DMS53 treated with DMSO at 0.1 percent for 48 hours (cell line): ENCODE data around the gene AUH.
"Not testable (repeated sequence)": the region's sequence is repeated elsewhere in the genome, so short reads cannot be mapped to it uniquely, and the experiment has no call there.

ENCODE experiments used
- DNase-seq: peaks from one replicate; lab custom pipeline; 2025; ENCODE audit not compliant: unreplicated experiment; lab: John Stamatoyannopoulos, UW

The AUH gene

GRCh38 chr9:91212596-91213243 is 149.0 kb downstream of the AUH start:
- DNase-seq, result no peak

DNA sequence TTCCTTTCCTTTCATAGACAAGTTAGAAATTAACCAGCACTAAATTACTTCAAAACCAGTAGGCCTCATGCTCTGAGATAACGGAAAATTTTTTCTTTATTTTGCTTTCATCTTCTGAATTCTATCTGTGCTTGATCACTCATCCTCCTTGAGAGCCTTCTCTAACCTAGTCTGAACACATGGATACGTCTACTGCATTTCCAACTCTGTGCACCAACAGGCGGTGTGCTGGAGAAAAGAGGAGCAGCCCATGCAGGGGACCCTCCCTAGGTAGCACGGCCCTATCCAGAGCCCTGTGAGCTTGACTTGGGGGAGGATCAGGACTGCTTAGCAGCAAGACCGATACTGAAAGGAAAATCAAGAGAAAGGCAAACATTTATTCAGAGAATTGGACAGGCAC is 149.8 kb downstream of the AUH start:
- DNase-seq, result peak; percentile 32

DNA sequence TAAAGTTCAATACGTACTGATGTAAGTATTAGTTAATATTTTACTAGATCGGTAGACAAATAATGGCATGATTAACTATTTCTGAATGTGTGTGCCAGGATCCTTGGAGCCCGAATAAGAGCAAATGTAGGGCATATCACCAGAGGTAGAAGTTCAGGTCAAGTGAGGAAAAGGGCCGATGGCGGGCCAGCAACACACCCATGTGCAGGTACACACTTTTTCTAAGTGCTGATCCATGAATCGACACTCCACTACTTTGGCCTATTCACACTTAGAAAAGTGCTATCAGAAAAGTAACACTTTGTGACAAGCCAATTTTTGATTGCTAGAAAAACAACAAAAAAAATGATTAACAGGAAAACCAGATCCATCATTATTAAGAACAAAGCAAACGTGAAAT is 150.3 kb downstream of the AUH start:
- no peak for DNase-seq

GRCh38 chr9:91210318-91210717 is 151.4 kb downstream of the AUH start:
- no peak for DNase-seq

GRCh38 chr9:91208837-91209236 is 152.9 kb downstream of the AUH start:
- DNase-seq, result no peak

DNA sequence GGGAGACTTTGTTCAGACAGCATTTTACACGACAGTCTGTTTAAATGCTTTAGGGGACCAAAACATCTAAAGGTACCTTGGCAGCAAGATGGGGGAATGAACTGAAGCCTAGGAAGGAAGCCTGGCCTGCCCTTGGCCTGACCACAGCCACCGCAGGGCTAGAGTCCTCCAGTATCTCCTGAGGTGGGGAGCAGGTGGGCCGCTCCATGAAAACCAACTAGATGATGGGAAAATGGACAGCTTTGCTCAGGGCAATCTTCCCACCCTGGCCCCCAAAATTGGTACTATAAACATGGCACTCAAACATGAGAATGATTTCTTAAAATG is 153.3 kb downstream of the AUH start:
- no peak for DNase-seq

- DNase-seq, result no peak
Observed at GRCh38 chr9:91207729-91208418, 153.8 kb downstream of the AUH start.

DNA sequence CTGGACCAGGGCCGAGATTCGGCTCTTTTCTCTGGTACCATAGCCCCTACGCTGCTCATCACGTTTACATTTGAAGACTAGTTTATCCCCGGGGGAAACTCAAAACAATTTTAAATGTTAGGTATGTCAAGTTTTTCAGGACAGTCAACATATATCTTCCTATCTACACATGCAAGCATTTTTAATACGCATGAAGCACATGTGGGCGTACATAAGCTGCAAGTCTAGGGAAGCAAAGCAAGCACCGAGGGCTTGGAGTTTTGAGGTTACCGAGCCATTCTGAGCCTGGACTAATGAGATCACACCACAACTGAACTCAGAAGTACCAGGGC is 154.4 kb downstream of the AUH start:
- no peak for DNase-seq

DNA sequence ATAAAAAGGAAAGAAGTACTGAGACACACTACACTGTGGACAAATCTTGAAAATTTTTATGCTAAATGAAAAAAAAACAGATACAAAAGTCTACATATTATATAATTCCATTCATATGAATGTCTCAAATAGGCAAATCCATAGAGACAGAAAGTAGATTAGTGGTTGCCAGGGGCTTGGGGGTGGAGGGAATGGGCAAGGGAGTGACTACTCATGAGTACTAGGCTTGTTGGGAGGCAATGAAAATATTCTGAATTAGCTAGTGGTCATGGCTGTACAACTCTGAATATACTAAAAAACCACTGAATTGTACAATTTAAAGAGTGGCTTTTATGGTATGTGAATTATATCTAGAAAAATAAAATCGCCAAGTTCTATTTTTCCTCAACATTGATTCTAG is 154.9 kb downstream of the AUH start:
- no peak for DNase-seq

DNA sequence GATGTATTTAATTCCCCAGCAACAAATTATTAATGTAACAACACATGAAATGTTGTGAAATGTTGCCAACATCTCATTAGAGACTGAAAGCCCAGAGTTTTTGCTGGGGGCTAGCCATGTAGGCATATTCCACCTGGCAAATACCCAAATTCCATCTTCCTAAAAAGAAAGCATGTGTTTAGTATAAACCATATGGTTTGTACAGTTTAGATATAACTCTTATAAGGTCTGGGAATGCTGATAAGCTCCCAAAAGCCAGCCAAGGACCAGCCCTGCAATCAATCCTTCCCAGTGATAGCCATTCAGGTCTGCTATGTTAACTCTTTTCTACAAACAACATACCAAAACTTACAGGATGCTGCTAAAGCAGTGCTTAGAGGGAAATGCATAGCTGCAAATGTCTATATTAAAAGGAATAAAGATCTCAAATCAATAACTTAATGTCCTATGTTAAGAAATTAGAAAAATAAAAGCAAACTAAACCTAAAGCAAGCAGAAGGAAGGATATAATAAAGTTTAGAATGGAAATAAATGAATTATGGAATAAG is 158.9 kb downstream of the AUH start:
- no peak for DNase-seq

- no peak for DNase-seq
Observed at GRCh38 chr9:91200692-91201336, 160.9 kb downstream of the AUH start.

DNA sequence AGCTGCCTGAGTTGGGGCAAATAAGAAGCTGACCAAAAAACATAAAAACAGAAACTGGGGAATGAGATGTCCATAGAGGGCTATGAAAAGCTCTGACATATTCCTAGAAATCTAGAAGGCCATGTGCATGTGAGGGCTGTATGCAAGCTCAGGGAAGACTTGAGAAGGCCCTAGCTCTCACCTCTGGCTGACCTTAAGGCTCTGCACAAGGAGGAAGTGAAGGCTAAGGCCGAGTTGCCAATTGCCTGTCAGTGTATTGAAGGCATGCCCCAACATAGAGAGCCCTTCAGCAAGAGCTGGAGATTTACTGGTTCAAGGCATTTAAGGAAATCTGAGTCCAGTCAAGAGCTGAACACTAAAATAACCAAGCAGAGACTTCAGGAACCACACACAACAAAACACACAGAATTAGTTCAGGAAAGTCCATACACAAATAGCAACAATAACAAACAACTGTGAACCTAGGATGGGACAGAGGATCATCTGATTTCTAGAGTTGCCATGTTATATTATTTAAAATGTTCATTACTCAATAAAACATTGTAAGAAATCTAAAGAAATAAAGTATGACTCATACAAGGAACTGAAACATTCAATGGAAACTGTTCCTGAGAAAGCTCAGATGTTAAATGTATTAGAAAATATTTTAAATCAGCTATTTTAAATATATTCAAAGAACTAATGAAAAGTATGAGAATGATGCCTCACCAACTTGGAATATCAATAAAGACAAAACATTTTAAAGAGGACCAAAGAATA is 161.8 kb downstream of the AUH start:
- DNase-seq, result no peak

DNA sequence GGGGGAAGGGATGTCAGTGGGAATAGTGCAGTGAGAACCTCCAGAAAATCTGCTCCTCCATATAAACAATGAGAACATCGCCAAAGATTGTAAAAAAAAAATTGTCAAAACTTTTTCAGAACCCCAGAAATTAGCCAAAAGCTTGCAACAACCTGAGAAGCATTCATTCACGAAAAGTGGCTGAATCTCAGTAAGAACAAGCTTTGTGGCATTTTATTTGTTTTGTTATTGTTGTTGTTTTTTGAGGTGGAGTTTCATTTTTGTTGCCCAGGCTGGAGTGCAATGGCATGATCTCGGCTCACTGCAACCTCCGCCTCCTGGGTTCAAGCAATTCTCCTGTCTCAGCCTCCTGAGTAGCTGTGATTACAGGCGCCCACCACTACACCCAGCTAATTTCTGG is 162.8 kb downstream of the AUH start:
- DNase-seq, result not testable (repeated sequence)

DNA sequence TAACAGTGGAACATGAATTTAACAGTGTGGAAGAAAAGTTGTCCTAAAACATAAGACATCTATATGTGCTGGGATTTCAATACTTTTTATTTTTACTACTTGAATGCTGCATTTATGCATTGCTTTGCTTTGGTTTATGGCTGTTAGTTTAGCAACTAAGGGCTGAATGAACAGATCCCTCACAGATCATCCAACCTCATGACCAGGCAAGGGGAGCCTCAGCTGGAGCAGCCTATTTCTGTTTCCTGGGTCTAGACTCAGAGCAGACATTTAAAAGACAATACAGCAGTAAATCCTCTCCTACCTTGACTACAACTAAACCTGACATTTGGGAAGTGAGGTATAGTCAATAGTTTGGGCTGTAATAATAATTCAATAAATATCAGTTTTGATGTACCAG is 163.3 kb downstream of the AUH start:
- no peak for DNase-seq

DNA sequence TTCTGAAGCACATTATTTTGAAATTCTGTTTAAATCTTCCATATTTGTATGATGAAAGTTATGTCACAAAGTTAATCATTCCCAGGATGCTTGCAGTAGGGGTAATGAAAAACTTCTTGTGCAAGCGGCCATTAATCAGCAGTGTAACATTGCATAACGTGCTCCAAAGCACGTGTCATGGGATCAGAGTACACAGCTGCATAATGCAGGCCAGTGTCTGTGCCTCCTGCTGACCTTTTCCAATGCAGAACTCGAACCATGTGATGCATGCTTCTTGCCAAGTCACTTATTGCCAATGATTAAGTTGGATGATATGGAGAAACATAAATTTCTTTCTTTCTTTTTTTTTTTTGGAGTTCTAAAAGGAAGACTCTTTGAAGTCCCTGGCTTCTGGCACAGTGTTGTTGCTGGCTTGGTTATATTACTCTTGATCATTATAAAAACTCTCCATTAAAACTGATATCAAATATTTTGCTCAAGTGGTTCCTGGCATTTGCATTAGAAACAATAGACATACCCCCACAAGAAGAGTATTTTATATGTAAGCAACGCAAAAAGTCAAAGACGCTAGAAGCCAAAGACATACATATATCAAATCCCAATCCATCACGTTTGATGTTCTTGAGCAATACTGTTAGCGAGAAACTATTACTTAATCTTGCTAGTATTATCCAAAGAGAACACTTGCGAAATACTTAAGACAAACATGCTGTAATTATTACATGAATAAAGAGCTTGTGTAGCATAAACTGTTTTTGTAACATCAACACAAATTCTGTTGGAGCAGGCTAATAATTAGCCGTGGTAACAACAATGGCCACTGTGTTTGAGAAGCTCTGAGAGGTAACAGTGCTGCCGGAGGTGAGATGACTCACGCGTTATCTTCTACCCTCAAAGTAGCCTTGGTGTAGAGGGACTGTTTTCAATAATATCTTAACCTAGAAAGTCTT is 164.2 kb downstream of the AUH start:
- DNase-seq, result peak; percentile 57

- no peak for DNase-seq
Observed at GRCh38 chr9:91196103-91196950, 165.4 kb downstream of the AUH start.

DNA sequence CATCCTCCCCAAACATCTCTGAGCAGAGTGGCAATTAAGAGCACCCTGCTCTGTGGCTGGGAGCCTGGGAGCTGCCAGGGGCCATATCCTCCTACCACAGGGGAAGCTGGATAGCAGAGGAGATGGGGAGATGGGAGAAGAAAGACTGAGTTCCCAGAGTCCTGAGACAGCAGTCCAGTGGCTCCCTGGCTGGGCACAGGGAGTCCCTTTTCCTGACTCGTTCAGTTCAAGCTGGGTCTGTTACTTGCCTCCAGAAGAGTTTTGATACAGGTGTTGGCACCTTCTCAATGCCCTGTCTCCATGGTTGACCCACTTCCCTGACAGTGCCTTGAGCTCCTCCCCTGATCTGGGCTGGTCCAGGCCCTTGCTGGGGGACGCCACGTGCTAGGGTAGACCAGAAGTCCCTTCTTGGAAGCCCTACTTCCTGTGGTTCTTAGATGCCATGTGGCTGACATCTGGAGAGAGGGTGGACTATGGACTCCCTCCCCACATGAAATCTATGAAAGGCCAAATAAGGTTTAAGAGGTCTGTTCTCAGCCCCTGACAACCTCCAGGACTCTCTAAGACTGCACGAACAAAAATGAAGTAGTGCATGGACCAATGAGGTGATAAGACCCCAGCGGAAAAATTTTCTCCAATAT is 166.2 kb downstream of the AUH start:
- no peak for DNase-seq

DNA sequence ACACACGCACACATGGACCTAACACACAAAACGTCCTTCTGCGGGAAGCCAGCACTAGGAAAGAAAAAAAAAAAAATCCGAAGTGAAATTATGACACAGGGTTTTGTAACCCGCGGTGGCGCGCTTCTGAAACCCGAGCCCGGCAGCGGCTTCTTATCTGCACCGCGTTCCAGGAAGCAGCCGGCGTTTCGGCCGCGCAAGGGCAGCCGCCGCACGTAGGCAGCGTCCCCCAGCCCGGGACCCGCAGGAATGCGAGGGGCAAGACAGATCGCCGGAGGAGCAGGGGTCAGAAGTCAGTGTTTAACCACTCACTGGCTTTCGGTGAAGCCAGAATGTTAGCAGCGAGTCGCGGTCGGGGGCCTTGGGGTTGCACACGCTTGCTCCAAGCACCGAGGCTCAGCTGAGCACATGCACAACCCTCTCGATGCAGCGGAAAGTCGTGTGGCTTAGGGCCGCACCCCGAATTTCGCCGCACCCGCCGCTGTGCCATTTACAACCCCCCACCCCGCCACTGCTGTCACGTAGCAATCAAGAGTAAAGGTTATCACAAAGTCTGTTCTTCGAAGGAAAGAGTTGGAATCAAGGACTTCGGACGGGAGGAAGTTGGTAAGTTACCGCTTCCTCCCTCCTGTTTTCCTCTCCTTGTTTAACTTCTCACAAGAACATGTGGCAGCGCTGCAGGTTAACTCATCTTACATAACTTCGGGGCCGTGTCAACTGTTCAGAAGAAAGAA is 167.9 kb downstream of the AUH start:
- peak; percentile 40 for DNase-seq
